ENCODE measurements around the gene WTAP.
"Not testable (repeated sequence)": the region's sequence is repeated elsewhere in the genome, so short reads cannot be mapped to it uniquely, and the experiment has no call there.

The WTAP gene

DNA sequence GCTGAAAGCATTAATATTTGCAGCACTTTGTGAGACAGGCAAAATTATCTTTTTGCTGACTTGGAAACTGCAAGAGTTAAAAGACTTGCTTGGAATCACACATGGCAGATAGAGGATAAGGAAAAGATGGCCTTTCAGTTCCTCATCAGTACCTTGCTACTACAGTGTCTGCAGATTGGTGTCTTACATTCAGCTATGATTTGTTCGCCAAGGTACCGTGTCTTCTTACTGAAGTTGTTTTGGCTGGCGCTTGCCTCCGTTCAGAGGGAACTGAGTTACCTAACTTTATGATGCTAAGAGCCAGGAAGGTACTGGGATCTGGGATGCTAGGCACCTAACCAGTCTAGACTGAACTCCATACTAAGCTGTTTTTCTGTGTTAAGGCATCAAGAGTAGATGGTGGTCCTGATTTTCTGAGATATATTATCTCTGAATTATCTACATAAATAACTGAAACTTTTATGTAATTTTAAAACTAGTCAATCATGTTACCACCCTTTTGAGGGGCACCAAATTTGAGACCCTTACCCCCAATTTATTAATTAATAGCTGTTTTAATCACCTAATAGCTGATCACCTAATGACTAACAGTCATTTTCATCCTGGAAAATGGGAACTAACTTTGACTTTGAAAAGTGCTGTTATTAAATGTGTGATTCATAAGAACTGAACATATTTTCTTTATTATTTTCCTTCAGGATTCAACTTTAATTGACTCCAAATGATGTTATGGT is 2.5 kb downstream of the WTAP start:
- DNase-seq, result no peak

DNA sequence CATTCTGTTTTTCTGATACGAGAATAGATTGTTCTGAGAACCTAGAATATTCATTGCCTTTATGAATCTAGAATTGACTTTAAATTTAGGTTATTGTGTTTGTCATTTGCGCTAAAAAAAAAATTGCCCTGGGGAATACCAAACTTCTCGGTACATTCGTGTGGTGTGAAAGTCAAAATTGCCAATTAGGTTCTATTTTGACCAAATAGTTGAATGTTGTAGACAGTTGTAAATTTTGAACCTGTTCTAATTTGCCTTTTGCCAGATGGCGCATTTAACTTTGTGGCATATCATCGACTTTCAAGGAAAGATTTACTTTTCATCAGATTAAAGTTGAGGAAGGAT is 3.0 kb downstream of the WTAP start:
- DNase-seq, result no peak

DNA sequence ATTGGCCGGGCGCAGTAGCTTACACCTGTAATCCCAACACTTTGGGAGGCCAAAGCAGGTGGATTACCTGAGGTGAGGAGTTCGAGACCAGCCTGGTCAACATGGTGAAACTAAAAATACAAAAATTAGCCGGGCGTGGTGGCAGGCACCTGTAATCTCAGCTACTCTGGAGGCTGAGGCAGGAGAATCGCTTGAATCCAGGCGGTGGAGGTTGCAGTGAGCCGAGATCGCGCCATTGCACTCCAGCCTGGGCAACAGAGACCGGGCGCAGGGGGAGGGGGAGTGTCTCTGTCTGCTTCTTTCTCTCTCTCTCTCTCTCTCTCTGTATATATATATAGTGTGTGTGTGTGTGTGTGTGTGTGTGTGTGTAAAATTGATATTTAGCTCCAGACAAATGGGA is 5.2 kb downstream of the WTAP start:
- not testable (repeated sequence) for DNase-seq

DNA sequence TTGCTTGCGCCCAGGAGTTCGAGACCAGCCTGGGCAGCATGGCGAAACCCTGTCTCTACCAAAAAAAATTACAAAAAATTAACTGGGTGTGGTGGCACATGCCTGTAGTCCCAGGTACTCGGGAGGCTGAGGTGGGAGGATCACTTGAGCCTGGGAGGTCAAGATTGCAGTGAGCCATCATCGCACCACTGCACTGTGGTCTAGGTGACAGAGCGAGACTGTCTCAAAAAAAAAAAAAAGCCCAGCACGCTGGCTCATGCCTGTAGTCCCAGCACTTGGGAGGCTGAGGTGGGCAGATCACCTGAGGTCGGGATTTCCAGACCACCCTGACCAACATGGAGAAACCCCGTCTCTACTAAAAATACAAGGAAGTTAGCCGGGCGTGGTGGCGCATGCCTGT is 6.1 kb downstream of the WTAP start:
- DNase-seq, result not testable (repeated sequence)

DNA sequence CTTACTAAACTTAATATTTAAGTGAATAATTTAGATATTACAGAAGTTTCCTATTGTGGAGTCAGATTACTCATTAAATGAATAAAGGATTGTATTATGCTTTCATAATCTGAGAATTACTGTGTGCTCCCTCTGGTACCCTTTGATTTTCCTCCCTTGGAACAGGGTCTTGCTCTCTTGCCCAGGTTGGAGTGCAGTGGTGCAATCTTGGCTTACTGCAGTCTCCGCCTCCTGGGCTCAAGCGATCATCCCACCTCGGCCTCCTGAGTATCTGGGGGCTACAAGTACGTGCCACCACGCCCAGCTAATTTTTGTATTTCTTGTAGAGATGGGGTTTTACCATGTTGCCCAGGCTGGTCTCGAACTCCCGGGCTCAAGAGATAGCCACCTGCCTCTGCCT is 9.6 kb downstream of the WTAP start:
- DNase-seq, result no peak

DNA sequence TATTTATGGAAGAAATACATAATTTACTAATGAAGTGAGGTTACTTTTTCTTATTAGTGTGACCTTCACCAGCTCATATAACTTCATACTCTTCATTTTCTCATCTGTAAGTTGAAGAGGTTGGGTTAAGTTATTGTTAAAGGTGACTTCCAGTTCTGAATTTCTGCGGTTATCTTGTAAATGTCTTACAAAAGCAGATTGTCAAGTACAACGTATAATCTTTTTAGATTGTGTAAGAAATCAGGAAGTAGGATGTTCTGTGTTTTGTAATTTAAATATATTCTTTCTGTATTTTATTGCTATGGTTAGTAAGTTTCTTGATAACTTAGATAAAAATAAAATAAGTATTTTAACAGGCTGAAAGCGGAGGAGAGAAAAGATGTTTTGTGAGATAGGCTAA is 12.0 kb downstream of the WTAP start:
- DNase-seq, result no peak

DNA sequence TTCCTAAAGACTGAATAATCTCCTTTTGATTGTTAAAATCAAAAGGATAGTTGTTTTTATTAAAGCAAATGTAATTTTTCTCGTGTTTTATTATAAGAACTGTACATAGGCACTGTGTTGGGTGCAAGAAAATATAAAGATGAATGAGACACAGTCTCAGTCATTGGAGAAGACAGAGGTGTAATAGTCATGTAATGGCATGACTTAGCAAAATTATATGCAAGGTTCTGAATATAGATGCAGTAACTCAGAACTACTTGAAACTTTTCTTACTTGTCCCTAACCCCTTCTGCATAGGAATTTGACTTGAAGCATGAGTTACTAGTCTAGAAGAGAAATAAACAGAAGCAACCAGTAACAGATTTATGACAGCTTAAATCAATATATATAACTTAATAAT is 14.9 kb downstream of the WTAP start:
- no peak for DNase-seq

DNA sequence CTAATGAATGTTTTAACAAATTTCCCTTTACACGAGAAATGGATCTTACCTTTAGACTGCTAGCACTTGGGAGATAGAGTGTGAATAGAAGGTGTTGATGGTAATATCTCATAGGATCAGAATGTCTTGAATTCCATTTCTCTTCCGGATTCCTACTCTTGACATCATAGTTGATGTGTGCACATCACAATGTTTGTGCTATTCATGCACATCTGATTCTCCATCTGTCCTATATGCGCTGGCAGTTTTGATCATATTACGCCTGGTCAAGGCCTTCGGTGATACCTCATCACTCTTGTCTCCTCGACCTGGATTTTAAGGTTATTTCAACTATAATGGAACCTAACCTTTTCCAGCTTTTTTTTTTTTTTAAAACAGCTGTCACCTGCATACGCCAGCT is 17.8 kb downstream of the WTAP start:
- no peak for DNase-seq

DNA sequence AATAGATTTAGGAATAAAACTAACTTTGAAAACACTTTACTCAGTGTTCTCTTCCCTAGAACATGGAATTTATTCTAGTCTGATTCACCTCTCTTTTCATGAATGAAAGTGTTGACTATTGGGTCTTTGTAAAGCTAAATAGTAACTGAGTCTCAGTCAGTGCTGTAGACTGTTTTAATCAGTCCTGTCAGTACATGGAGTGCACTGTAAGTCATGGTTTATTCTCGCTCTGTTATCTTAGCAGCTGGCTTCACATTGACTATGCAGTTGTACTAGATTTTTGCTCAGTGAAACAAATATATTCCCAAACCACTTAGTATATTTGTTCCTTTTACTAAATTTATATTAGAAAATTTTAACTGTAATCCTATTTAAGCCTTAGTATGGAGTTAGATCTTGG is 19.5 kb downstream of the WTAP start:
- DNase-seq, result no peak

DNA sequence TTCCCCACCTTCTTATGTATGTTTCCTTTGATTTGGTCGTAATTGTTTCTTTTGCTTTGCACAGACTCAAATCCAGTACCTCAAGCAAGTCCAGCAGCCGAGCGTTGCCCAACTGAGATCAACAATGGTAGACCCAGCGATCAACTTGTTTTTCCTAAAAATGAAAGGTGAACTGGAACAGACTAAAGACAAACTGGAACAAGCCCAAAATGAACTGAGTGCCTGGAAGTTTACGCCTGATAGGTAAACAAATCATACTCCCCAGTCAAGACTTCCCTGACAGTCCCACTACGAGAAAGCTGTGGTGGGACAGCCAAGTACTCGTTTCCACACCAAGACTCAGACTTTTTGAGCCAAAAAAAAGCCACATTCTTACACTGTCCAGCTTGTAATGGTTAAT is 20.8 kb downstream of the WTAP start:
- not testable (repeated sequence) for DNase-seq

DNA sequence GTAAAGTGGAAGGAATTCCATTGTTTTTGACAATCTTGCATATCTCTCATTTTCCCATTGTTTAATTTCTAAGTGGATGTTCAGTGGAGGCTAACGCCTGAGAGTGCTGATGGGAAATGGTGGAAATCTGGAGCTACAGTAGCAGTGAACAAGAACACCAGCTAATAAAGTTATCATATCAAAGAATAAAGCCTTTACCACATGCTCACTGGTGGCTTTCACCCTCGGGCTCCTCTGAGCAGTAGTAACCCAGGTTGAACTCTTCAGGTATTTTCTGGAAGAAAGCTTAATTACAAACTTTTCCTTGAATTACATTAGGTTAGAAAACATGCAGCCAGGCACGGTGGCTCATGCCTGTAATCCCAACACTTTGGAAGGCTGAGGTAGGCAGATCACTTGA is 24.1 kb downstream of the WTAP start:
- DNase-seq, result no peak

DNA sequence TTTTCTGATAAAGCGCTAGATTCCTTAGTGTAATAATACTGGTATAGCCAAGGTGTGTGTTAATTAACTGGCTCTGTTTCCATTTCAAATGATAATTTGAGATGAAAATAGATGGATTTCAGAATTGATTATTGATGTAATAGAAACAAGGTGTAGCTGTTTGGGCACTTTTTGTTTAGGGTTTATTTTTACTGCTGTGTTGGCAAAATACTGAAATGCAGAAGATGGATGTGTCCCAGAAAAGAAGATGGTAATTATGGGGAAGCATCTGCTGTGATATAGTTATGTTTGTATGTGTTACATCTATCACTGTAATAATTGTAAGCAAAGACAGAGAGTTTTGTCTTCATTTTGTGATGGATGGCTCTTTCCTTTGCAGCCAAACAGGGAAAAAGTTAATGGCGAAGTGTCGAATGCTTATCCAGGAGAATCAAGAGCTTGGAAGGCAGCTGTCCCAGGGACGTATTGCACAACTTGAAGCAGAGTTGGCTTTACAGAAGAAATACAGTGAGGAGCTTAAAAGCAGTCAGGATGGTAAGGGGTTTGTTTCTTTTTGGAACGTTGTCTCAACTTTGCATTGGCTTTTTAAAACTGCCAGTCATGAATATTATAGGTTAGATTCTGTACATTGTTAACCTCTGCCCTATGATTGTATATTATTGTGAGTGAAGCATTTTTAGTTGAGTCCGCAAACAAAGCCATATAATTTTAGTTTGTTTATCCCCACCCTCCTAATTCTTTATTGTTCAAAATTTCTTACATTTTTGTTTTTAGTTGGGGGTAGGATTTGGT is 26.0 kb downstream of the WTAP start:
- DNase-seq, result no peak

DNA sequence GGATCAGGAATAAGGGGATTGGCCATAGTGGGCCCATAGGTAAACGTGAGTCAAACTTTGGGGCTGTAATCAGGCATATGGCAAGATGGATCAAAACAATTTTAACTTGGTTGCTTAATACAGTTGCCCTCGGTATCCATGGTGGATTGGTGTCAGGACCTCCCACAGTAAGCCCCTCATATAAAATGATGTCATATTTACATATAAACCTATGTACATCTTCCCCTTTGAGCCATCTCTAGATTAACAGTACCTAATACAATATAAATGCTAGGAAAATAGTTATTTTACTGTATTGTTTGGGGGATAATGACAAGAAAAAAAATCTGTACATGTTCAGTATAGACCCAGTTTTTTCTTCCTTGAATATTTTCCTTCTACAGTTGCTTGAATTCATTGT is 27.1 kb downstream of the WTAP start:
- no peak for DNase-seq

DNA sequence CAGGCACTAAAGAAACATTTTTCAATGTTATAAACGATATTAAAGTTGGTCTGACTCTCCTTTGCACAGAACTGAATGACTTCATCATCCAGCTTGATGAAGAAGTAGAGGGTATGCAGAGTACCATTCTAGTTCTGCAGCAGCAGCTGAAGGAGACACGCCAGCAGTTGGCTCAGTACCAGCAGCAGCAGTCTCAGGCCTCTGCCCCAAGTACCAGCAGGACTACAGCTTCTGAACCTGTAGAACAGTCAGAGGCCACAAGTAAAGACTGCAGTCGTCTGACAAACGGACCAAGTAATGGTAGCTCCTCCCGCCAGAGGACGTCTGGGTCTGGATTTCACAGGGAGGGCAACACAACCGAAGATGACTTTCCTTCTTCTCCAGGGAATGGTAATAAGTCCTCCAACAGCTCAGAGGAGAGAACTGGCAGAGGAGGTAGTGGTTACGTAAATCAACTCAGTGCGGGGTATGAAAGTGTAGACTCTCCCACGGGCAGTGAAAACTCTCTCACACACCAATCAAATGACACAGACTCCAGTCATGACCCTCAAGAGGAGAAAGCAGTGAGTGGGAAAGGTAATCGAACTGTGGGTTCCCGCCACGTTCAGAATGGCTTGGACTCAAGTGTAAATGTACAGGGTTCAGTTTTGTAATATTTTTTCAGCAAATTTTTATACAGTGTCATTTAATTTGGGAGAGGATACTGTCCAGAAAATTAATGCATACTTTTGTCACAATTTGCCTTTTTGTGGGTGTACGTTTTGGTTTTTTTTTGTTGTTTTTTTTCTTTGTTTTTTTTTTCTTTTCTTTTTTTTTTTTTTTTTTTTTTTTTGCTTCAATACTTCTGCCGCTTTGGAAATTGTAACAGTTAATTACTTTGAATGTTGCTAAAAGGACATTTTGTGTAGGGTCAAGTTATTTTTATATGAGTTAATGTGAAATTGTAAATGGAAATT is 27.9 kb downstream of the WTAP start:
- DNase-seq, result no peak

DNA sequence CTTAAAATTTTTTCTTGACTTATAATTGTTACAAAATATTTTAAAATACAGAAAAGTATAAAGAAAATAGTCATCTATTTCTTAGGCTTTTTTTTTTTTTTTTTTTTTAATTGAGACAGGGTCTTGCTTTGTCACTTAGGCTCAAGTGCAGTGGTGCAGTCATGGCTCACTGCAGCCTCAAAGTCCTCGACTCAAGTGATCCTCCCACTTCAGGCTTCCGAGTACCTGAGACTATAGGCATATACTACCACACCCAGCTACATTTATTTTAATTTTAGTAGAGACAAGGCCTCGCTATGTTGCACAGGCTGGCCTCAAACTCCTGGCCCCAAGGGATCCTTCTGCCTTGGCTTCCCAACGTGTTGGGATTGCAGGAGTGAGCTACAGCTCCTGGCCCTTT is 29.2 kb downstream of the WTAP start:
- DNase-seq, result no peak

DNA sequence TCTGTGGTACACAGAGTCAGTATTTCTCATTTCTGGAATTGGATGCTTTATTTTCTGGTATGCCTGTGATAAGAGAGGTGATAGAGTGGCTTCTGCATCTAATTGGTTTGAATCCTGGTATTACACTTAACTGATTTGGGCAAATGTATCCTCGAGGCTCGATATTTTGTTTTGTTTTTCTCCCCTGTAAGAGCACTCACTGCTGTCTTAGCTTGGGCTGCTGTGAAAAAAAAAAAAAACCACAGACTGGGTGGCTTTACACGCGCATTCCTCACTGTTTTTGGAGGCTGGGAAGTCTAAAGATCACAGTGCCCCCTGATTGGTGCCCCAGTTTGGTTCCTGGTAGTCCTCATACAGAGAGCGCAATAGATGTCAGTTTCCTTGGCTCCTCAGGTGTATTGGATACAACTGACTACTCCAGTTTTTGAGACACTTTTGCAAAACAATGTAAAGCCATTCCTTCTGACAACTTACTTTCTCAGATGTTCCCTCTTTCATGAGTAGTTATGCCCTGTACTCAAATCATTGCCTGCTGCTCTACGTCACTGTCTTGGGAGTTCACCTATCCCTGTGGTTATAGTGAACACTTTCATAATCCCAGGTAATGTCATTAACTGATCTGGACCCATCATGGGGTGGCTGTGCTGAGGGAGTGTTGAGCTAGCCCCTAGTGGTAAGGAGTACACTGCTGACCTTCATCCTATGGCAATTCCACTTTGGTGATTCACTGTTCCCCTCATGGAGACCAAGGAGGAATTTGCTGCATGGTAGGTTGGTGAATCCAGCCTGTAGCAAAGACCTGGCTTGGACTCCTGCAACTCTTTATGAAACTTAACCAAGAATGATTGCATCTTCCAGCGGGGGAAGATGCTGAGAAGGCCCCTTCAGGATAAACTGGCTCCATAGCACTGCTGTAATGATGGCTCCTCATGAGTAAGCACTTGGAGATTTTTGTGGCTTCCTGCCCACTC is 31.0 kb downstream of the WTAP start:
- no peak for DNase-seq

DNA sequence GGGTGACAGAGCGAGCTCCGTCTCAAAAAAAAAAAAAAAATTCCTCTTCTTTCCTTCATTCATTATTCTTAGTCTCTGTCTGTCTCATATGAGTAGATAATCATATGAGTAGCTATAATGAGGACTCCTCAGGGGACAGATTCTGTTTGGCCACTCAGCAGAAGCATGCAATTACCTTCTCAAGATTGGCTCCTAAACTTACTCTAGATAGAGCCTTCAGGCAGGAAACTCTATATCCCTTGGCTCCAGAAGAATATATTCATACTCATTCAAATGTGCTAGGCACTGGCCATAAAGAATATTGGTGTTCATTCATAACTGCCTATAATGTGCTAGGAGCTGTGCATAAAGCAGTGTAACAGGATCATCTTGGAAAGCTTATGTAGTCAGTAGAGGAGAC is 32.3 kb downstream of the WTAP start:
- DNase-seq, result no peak

DNA sequence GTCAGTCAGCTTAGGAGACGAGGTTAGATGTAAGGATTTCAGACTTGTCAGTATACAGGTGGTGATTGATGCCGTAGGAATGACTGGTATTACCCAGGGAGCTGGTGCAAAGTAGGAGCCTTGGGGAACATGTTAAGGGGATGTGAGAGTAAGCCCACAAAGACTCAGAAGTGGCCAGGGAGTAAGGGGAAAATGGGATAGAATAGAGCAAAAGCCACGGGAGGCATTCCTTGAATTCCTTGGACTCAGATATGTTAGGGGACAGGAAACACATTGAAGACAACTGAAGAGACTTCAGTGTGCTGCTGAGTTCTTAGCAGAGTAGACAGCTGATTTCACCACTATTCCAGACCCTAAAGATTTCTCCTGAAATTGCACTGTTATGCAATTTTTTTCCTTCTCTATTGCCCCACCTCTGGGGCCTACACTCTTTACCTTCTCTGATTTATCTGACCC is 33.3 kb downstream of the WTAP start:
- no peak for DNase-seq

DNA sequence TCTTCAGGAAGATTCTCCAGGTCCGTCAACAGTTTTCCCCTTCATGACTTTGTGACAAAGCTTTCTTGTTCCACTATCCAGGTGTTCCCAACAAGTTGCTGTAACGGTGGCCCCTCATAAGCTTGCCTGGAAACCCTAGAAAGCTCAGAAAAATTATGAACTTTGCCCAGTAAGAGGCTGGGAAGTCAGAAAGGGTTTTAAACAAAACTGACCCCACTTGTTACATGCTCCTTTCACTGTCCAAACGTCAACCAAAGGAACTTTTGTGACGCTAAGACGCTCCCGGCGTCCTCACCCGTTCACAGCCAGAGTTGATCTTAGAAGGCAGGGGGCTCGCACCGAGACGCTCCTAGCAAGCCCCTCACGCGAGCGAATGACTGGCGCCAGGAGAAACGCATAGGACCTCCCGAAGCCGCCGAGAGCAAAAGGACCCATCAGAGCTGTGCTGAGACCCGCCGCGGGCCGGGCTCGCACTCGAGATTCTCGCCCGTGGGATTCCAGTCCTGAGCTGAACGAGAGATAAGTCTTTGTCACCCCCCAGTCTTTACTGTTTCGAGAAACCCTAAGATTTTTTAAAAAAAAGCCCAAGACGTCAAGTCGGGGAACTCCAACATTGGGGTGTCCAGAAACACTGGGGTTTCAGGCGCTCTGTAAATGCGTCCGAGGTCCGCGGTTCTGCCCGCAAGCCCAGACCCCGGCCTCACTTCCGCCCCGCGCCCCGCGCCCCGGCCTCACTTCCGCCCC is 34.0 kb downstream of the WTAP start:
- DNase-seq, result no peak

DNA sequence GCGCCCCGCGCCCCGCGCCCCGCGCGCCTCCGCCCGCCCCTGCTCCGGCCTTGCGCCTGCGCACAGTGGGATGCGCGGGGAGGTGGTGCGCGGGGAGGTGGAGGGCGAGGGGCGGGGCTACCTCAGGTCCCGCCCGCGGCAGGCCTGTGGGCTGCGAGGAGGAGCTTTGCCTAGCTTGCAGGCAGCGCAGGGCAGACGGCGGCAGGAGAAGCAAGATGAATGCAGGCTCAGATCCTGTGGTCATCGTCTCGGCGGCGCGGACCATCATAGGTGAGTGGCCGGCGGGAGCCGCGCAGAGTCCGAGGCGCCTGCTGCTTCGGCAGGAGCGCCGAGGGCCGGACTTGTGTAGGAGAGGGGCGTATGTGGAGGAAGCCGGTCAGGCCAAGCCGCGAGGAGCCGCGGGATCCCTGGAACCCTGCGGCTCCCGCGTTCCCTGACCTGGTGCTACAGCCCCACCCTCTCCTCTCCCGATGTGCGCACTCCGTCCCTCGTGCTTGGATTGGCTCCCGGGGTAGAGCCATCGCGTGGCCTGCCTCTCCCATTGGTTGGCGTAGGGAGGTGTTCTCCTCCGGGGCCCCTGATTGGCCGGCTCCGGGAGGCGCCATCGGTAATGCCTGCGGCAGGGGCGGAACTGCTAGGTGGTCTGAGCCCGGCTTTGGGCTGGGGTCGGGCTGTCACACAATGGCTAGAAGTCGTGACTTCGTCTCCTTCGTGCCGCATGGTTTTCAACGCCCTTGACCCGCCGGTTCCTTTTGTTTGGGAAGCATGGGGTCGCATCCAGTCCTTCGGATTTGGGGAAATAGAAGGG is 34.8 kb downstream of the WTAP start, which contains the start of gene ACAT2:
ACAT2 (plus strand) TSS at position 173 of the 808 bp plus-strand sequence; CDS start at position 216, 43 bp downstream.
- DNase-seq, result peak; percentile 89 to 92
